HepG2 (cell line): Measurements from ENCODE around the gene INHBE. TPM values are rescaled to one million over a fixed set of nuclear protein-coding genes. Genes with fewer than 3 reads are reported as not detected.

ENCODE experiments used
- CHCHD3 ChIP-seq: sonication (generic); formaldehyde crosslinking; IDR thresholded peaks from 2 replicates; pipeline ENCODE4 v1.8.0; 2022; ENCODE audit warnings: mild to moderate bottlenecking, missing genetic modification reagents, moderate library complexity
- KAT2B ChIP-seq: fragments of 150-350 bp; IDR thresholded peaks from 2 replicates; pipeline ENCODE4 v1.6.1; 2014; ENCODE audit warnings: low read depth, low read length, borderline replicate concordance
- RAD21 ChIP-seq: fragments of 450-650 bp; formaldehyde crosslinking; IDR thresholded peaks from 2 replicates; pipeline ENCODE4 v1.5.0; 2020; ENCODE audit warnings: mild to moderate bottlenecking
- ZBTB7A ChIP-seq: sonication (generic); formaldehyde crosslinking; IDR thresholded peaks from 2 replicates; pipeline ENCODE4 v1.8.0; 2022; ENCODE audit warnings: mild to moderate bottlenecking, missing genetic modification reagents
- ZC3H13 ChIP-seq: sonication (generic); formaldehyde crosslinking; IDR thresholded peaks from 2 replicates; pipeline ENCODE4 v1.8.1; 2023; ENCODE audit warnings: mild to moderate bottlenecking, missing genetic modification reagents, moderate library complexity
- ZMAT3 ChIP-seq: sonication (generic); formaldehyde crosslinking; conservative IDR thresholded peaks from 2 replicates; pipeline ENCODE4 v1.7.0; 2021; ENCODE audit warnings: missing genetic modification reagents
- ZNF160 ChIP-seq: sonication (generic); formaldehyde crosslinking; IDR thresholded peaks from 2 replicates; pipeline ENCODE4 v1.8.0; 2022; ENCODE audit warnings: mild to moderate bottlenecking, inconsistent platforms, missing genetic modification reagents
- ZNF331 ChIP-seq: sonication (generic); formaldehyde crosslinking; IDR thresholded peaks from 2 replicates; pipeline ENCODE4 v1.4.0; 2020; ENCODE audit warnings: missing genetic modification reagents
- ZNF335 ChIP-seq: sonication (generic); formaldehyde crosslinking; IDR thresholded peaks from 2 replicates; pipeline ENCODE4 v1.4.0; 2020; ENCODE audit warnings: missing genetic modification reagents
- ZNF337 ChIP-seq: sonication (generic); formaldehyde crosslinking; IDR thresholded peaks from 2 replicates; pipeline ENCODE4 v1.5.1; 2020; ENCODE audit warnings: missing genetic modification reagents, low read depth, mild to moderate bottlenecking, borderline replicate concordance
- ZNF460 ChIP-seq: sonication (generic); formaldehyde crosslinking; IDR thresholded peaks from 2 replicates; pipeline ENCODE4 v1.5.1; 2020; ENCODE audit warnings: missing genetic modification reagents, mild to moderate bottlenecking, borderline replicate concordance
- polyA plus RNA-seq, 8 experiments: library from polyadenylated mRNA; depleted of rRNA in 3 of 8; stranded (reverse) in 7 of 8; unstranded in 1 of 8; fragments of >200 nt; fragmentation: Illumina TruSeq in 4 of 8; extraction: Trizol in 4 of 8; gene quantifications; 2 replicates each; pipeline versions ENCODE4 v1.2.1 to v1.2.3, GENCODE V29; 2011 to 2016; ENCODE audit warnings: low read depth in 4 of 8, missing spikeins in 1 of 8, mixed read lengths in 1 of 8; ENCODE audit not compliant: insufficient read depth in 1 of 8
- total RNA-seq, 5 experiments: library from RNA; depleted of rRNA; stranded (reverse); fragments of >200 nt; fragmentation: Illumina TruSeq; extraction: Trizol; gene quantifications; 2 replicates each; pipeline ENCODE4 v1.2.3, GENCODE V29; 2016; ENCODE audit warnings: low read depth in 1 of 5
- TF ChIP-seq, protein P1 (sequence below): sonication (generic); formaldehyde crosslinking; IDR thresholded peaks from 2 replicates; pipeline ENCODE4 v1.9.0; 2022; ENCODE audit warnings: missing genetic modification reagents, mild to moderate bottlenecking, borderline replicate concordance
- TF ChIP-seq, protein P2 (sequence below): sonication (generic); formaldehyde crosslinking; conservative IDR thresholded peaks from 2 replicates; pipeline ENCODE4 v1.4.0; 2020; ENCODE audit warnings: missing genetic modification reagents
- TF ChIP-seq, protein P3 (sequence below): sonication (generic); formaldehyde crosslinking; IDR thresholded peaks from 2 replicates; pipeline ENCODE4 v1.4.0; 2020; ENCODE audit warnings: mild to moderate bottlenecking, low read depth, missing genetic modification reagents
- TF ChIP-seq, protein P4 (sequence below): sonication (generic); formaldehyde crosslinking; IDR thresholded peaks from 2 replicates; pipeline ENCODE4 v1.8.1; 2023; ENCODE audit warnings: missing genetic modification reagents, mild to moderate bottlenecking, borderline replicate concordance
- TF ChIP-seq, protein P5 (sequence below): sonication (generic); formaldehyde crosslinking; IDR thresholded peaks from 2 replicates; pipeline ENCODE4 v1.5.1; 2020; ENCODE audit warnings: missing genetic modification reagents, mild to moderate bottlenecking, borderline replicate concordance
- TF ChIP-seq, protein P6 (sequence below): sonication (generic); formaldehyde crosslinking; IDR thresholded peaks from 2 replicates; pipeline ENCODE4 v1.4.0; 2020; ENCODE audit warnings: low read depth, mild to moderate bottlenecking, missing genetic modification reagents
- TF ChIP-seq, protein P7 (sequence below): sonication (generic); formaldehyde crosslinking; conservative IDR thresholded peaks from 2 replicates; pipeline ENCODE4 v1.4.0; 2020; ENCODE audit warnings: missing genetic modification reagents

Gene INHBE
- total and polyA plus RNA-seq, 2 of the 13 experiments (the other 11 are each of a cell fraction or from before 2014, with no cell fraction given), result 17.0 to 32.0 TPM

DNA sequence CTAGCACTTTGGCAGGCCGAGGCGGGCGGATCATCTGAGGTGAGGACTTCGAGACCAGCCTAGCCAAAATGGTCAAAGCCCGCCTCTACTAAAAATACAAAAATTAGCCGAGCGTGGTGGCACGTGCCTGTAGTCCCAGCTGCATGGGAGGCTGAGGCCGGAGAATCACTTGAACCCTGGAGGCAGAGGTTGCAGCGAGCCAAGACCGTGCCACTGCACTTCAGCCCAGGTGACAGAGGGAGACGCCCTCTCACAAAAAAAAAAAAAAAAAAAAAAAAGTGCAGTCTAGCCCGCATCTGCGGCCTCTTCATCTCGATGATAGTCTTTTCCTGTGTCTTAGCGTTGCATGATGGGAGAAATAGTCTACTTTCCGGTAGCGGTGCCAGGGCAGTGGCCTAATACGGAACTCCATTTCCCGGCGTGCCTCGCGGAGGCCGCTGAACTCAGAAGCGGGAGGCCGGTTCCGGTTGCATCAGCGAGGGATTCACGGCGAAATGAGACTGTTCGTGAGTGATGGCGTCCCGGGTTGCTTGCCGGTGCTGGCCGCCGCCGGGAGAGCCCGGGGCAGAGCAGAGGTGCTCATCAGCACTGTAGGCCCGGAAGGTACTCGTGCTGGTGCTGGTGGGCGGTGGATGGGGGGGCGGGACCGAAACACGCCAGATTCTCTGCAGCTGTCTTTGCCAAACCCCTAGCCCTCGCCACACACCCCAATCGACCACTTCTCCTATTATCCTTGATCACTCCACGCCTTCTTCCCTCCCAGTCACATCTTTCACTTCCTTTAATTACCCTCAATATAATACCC is 32.7 kb downstream of the INHBE start, which contains the start of gene MARS1 (continued):
- TF ChIP-seq, protein P1, sequence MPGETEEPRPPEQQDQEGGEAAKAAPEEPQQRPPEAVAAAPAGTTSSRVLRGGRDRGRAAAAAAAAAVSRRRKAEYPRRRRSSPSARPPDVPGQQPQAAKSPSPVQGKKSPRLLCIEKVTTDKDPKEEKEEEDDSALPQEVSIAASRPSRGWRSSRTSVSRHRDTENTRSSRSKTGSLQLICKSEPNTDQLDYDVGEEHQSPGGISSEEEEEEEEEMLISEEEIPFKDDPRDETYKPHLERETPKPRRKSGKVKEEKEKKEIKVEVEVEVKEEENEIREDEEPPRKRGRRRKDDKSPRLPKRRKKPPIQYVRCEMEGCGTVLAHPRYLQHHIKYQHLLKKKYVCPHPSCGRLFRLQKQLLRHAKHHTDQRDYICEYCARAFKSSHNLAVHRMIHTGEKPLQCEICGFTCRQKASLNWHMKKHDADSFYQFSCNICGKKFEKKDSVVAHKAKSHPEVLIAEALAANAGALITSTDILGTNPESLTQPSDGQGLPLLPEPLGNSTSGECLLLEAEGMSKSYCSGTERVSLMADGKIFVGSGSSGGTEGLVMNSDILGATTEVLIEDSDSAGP (CRISPR knock-in tag), result peak; percentile 81; the same call in 1 of the 2 replicates
- TF ChIP-seq RAD21 (CRISPR knock-in tag) (0 out of 2 replicates have a peak, but pooled peaks have one; percentile 30), ZNF160 (CRISPR knock-in tag) (0 out of 2 replicates have a peak, but pooled peaks have one; percentile 54), KAT2B (no peak), ZC3H13 (CRISPR knock-in tag) (no peak), ZNF331 (CRISPR knock-in tag) (no peak), ZBTB7A (CRISPR knock-in tag) (no peak), CHCHD3 (CRISPR knock-in tag) (no peak), ZNF460 (CRISPR knock-in tag) (no peak; the same call in 1 of the 2 replicates), ZMAT3 (CRISPR knock-in tag) (no peak), ZNF337 (CRISPR knock-in tag) (no peak), ZNF335 (CRISPR knock-in tag) (no peak)
- TF ChIP-seq, protein P2, sequence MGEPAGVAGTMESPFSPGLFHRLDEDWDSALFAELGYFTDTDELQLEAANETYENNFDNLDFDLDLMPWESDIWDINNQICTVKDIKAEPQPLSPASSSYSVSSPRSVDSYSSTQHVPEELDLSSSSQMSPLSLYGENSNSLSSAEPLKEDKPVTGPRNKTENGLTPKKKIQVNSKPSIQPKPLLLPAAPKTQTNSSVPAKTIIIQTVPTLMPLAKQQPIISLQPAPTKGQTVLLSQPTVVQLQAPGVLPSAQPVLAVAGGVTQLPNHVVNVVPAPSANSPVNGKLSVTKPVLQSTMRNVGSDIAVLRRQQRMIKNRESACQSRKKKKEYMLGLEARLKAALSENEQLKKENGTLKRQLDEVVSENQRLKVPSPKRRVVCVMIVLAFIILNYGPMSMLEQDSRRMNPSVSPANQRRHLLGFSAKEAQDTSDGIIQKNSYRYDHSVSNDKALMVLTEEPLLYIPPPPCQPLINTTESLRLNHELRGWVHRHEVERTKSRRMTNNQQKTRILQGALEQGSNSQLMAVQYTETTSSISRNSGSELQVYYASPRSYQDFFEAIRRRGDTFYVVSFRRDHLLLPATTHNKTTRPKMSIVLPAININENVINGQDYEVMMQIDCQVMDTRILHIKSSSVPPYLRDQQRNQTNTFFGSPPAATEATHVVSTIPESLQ (CRISPR knock-in tag), result no peak
- TF ChIP-seq, protein P3, sequence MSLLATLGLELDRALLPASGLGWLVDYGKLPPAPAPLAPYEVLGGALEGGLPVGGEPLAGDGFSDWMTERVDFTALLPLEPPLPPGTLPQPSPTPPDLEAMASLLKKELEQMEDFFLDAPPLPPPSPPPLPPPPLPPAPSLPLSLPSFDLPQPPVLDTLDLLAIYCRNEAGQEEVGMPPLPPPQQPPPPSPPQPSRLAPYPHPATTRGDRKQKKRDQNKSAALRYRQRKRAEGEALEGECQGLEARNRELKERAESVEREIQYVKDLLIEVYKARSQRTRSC (CRISPR knock-in tag), result no peak
- TF ChIP-seq, protein P4, sequence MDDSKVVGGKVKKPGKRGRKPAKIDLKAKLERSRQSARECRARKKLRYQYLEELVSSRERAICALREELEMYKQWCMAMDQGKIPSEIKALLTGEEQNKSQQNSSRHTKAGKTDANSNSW (CRISPR knock-in tag), result peak; percentile 81; the same call in 1 of the 2 replicates
- TF ChIP-seq, protein P5, sequence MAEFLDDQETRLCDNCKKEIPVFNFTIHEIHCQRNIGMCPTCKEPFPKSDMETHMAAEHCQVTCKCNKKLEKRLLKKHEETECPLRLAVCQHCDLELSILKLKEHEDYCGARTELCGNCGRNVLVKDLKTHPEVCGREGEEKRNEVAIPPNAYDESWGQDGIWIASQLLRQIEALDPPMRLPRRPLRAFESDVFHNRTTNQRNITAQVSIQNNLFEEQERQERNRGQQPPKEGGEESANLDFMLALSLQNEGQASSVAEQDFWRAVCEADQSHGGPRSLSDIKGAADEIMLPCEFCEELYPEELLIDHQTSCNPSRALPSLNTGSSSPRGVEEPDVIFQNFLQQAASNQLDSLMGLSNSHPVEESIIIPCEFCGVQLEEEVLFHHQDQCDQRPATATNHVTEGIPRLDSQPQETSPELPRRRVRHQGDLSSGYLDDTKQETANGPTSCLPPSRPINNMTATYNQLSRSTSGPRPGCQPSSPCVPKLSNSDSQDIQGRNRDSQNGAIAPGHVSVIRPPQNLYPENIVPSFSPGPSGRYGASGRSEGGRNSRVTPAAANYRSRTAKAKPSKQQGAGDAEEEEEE (CRISPR knock-in tag), result peak; percentile 55; the same call in 1 of the 2 replicates
- TF ChIP-seq, protein P6, sequence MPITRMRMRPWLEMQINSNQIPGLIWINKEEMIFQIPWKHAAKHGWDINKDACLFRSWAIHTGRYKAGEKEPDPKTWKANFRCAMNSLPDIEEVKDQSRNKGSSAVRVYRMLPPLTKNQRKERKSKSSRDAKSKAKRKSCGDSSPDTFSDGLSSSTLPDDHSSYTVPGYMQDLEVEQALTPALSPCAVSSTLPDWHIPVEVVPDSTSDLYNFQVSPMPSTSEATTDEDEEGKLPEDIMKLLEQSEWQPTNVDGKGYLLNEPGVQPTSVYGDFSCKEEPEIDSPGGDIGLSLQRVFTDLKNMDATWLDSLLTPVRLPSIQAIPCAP, result no peak
- TF ChIP-seq, protein P7, sequence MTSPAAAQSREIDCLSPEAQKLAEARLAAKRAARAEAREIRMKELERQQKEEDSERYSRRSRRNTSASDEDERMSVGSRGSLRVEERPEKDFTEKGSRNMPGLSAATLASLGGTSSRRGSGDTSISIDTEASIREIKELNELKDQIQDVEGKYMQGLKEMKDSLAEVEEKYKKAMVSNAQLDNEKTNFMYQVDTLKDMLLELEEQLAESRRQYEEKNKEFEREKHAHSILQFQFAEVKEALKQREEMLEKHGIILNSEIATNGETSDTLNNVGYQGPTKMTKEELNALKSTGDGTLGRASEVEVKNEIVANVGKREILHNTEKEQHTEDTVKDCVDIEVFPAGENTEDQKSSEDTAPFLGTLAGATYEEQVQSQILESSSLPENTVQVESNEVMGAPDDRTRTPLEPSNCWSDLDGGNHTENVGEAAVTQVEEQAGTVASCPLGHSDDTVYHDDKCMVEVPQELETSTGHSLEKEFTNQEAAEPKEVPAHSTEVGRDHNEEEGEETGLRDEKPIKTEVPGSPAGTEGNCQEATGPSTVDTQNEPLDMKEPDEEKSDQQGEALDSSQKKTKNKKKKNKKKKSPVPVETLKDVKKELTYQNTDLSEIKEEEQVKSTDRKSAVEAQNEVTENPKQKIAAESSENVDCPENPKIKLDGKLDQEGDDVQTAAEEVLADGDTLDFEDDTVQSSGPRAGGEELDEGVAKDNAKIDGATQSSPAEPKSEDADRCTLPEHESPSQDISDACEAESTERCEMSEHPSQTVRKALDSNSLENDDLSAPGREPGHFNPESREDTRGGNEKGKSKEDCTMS (CRISPR knock-in tag), result no peak
